ENCODE results near the gene CERKL.
"Not testable (repeated sequence)": the region's sequence is repeated elsewhere in the genome, so short reads cannot be mapped to it uniquely, and the experiment has no call there.

The CERKL gene, protein sequence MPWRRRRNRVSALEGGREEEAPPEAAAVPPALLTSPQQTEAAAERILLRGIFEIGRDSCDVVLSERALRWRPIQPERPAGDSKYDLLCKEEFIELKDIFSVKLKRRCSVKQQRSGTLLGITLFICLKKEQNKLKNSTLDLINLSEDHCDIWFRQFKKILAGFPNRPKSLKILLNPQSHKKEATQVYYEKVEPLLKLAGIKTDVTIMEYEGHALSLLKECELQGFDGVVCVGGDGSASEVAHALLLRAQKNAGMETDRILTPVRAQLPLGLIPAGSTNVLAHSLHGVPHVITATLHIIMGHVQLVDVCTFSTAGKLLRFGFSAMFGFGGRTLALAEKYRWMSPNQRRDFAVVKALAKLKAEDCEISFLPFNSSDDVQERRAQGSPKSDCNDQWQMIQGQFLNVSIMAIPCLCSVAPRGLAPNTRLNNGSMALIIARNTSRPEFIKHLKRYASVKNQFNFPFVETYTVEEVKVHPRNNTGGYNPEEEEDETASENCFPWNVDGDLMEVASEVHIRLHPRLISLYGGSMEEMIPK

DNA sequence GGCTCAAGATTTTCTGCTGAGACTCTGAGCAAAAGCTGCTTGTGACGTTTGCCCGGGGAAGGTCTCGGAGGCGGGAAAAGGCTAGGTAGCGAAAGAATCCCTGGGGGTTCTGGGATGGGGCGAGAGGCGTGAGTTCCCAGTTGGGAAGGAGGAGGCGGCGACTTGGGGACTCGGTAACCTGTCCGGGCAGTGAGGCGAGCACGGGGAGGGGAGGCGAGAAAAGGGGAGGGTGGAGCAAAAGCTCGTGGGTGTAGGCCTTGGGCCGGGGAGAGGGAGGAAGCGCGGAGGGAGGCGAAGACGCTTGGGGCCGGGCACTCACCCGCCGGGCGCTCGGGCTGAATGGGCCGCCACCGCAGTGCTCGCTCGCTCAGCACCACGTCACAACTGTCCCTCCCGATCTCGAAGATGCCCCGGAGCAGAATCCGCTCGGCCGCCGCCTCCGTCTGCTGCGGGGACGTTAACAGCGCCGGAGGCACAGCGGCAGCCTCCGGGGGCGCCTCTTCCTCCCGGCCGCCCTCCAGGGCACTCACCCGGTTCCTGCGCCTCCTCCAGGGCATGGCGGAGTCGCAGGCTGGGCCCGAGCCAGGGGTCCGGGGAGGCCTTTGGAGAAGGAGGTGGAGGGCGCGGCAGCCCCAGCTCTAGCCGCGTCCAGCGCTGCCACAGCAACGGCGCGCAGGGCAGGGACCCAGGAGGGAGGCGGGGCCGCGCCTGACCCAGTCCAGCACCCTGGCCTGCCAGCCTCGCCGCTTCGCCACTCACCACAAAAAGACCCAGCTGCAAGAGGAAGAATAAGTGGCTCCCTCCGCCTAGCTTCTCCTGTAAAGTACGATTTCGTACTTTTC is at the start of gene CERKL:
Gene CERKL (minus strand): TSS at position 656 of the 842 bp plus-strand sequence. CDS start 99 bp downstream, at position 557.
- DNase-seq = peak; percentile 93

DNA sequence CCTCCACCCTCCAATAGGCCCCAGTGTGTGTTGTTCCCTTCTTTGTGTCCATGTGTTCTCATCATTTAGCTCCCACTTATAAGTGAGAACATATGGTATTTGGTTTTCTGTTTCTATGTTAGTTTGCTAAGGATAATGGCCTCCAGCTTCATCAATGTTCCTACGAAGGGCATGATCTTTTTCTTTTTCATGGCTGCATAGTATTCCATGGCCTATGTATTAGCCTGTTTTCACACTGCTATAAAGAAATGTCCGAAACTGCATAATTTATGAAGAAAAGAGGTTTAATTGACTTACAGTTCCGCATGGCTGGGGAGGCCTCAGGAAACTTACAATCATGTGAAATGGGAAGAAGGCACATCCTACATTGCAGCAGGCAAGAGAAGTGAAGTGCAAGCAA is 45.6 kb upstream of the CERKL start:
- not testable (repeated sequence) for DNase-seq

DNA sequence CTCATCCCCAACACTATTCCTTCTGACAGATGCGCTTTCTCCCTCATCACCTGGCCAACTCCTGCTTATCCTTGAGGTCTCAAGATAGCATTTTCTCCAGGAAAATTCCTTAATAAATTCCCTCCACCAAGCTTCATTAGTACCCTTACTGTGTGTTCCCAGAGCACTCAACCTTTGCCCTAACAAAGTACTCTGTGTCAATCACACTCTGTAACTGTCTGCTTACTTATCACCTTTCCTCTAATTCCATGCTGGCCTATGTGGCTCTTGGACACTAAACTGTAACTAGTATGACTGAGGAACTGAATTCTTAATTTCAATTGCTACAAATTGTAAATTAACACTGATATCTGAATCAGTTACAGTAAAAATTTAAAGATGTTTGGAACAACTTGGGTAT is 41.3 kb upstream of the CERKL start:
- DNase-seq = no peak

DNA sequence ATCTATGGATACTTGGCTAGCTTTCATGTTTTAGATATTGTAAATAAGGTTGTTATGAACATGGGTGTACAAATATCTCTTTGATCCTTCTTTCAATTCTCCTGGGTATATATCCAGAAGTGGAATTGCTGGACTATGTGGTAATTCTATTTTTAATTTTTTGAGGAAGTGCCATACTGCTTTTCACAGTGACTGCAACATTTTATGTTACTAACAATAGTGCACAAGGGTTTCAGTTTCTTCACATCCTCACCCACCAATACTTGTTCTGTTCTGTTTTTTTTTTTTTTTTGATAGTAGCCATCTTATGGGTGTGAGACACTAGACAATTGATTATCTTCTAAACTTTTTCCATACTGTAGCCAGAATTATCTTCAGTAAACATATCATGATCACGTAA is 40.7 kb upstream of the CERKL start:
- DNase-seq = no peak

DNA sequence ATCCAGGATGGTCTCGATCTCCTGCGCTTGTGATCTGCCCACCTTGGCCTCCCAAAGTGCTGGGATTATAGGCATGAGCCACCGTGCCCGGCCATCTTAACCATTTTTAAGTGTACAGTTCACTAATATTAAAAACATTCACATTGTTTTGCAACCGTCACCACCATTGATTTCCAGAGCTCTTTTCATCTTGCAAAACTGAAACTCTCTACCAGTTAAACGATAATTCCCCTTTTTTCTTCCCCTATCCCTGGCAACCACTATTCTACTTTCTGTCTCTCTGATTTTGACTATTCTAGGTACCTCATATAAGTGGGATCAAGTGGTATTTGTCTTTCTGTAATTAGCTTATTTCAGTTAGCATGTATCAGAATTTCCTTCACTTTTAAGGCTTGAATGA is 40.2 kb upstream of the CERKL start:
- no peak for DNase-seq

DNA sequence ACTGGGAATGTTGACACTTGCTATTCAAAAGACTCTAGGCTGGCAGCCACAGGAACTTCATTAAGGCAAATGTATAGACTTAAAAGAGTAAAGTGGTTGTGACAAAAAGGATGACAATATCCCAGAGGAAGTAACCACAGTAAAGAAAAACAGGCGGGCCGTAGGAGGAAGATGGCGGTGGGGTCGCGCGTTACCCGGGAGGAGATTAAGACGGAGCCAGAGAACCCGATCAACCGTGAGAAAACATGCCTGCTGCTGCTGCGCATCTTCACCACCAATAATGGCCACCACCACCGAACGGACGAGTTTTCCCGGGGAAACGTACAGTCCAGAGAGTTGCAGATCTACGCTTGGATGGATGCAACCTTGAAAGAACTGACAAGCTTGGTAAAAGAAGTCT is 37.4 kb upstream of the CERKL start:
- DNase-seq = no peak

DNA sequence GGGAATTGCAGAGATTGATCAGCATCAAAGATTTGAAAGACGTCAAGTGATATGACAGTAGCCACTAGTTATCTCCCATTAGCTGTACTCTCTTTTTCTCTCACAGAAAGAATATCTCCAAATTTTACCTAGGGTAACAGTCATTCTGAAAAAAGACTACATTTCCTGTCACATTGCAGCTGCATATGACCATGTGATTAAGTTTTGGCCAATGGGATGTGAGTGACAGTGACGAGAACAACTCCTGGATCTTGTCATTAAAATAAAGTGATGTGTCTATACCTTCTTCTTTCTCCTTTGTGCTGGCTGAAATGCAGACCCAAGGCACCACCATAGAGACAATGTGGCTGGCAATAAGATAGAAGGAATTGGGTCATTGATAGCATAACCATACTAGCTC is 34.0 kb upstream of the CERKL start:
- no peak for DNase-seq

DNA sequence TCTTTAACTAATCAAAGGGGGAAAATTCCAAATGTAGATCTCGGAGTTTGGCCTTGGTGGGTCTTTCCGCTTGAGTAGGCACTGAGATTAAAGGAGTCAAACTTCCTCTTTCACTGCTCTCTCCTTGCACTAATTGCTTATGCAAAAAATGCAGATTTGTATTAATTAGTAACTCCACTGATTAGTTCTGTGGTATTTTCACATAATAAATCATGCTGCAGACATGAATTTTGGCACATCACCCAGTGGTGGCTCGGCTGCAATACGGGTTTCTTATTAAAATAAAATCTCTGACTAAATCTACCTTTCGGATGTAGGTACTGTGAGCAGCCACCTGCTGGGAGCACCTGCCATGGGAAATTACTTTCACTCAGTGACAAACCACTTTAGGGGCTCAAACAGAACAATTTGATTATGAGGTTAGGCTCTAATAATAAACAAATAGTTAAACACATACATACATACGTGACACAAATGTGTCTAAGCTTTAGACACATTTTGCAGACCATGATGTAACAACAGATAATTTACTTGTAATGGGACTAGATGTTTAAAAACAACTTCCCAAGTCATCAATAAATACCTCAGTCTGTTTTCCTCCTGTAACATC is 29.8 kb upstream of the CERKL start:
- no peak for DNase-seq

DNA sequence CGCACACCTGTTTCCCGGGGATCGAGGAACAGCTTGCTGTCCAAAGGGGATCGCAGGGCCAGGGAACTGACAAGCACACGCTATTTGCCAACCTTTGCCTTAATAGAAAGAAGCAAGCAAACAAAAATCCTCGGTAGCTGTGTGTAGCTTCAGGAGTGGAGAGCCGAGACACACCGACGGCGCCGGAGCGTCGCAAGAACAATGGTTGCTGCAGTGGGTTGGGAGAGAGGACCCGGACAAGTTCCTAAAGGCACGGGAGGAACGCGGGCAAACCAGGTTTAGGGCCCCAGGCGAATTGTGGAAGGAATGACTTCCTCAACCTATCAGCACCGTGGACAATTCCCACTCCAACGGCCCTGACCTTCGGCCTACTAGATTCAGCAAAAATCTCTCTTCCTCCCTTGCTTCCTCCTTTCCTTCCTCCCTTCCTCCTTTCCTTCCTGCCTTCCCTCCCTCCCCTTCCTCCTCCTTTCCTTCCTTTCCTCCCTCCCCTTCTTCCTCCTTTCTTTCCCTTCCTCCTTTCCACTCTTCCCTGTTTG is 28.3 kb upstream of the CERKL start:
- no peak for DNase-seq

DNA sequence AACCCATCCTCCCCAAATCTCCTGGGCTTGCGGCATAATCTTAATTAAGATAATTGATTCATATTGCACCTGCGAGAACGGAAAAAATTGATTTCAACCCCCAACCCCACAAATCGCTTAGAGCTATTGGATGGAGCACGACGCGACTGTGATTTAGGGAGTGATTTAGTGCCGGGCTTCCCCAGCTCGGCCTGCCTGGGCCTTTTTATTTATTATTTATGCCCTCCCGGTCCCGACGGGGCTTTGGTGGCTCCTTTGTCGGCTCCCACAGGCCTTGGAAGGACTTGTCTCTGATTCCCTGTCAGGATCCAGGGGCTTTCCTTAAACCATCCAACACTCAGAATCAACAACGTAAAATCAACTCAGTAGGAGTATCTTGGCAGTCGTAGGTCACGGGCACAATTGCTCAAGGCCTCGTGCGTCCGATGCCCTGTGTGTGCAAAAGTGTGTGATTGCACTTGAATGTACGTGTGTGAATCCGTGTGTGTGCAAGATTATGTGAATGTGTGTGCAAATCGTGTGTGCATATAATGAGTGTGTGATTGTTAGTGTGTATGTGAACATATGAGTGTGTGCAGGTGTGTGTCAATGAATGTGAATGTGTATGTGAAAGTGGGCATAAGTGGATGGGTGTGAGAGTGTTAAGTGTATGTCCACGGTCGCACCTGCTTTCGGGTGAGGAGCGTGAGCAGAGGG is 27.7 kb upstream of the CERKL start:
- DNase-seq = no peak

DNA sequence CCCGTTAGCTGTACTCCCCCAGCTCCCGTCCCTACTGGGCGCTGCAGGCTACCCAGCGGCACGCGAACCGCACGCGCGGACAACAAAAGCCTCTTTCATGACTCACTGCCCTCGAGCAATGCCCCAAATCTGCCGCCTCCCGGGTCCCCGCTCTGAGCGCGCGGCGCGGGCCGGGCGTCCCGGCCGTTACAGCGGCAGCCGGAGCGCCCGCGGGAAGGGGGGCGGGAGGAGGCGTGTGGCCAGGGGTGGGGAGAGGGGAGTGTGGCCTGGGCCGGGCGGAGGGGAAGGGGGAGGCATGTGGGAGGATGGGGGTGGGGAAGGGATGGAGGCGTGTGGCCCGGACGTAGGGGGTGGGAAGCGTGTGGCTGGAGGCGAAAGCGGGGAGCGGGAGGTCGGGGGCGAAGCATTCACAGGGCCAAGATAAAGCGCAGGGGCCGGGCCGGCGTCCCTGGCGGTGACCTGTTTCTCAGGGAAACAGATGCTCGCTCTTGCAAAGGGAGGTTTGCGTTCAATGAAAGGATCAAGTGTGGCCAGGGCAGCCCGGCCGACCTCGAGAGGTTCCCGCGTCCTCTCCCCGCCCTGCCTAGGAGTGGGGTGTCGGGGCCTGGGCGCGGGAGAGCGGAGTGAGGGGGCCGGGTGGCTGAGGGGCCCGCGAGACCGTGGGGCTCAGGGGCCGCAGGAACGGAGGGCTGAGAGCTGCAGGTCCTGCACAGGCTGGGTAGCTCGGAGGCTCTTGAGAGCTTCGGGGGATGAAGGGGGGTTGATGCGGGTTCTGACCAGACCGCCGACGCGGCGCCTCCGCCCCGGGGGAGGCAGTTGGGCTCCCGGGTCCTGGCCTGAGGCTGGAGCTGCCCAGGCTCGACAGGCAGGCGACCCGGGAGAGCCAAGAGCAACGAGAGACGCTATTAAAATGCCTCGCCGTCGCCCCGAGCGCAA is 26.9 kb upstream of the CERKL start:
- no peak for DNase-seq

DNA sequence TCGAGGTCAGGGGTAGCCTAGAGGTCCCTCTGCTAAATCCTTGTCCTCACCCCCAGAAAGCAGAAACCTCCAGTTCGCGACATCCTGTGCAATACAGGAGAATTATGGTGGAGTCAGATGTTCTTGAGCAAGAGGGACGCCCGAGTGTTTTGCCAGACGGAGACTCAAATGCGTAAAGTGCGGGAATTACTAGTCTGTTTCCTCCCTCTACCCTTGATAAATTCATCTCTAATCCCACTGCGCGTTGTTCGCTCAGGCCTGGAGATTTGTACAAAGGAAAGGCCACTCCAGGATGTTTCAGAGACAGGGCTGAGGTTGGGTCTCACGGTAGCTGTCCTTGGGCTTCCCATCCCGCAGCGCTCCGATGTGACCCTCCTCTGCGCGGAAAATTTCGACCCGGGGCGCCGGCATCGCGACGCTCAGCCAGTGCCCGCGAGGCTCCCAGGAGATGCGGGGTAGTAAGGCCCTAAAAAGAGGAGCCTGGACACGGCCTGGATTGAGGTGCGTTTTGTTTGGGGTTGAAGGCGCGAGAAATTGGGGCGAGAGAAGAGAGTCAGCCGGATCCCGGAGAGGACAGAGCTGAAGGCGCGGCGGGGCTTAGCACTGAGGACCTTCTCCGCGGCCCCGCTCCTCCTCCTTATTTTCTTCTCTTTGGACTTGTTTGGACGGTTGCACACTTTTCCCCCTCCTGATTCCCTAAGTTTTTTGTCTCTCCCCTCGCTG is 26.1 kb upstream of the CERKL start:
- DNase-seq = no peak

DNA sequence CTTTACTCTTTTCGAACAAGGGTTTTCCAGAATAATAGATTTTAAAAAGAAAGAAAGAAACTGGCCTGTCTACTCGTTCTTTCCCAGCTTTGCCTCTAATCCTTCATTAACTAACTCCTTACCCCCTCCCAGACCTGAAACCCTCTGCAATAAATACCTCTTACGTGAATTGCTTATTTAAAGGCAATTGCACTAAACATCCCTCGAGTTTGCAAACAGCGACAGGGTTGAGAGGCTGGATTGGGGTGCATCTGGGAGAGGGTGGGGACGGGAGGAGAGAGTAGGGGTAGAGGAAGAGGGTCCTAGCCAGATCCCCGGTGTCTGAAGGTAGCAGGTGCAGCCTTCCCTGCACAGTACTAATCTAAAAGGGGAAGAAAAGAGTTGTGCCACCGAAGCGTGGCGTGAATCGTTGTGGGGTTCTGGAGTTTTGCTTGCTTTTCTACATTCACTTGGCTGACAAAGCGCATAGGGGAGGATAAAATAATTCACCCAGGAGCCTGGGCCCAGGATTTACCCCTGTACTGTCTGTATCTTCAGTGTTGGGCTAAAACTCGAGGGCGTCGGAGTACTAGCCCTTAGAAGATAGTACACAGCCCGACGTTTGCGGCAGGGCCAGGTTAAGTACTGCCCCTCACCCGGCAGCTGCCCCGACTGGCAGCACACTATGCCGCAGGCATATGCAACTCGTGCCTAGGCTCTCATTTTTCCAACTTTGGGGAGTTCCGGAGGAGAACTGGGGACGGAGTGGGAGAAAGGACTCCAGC is 25.3 kb upstream of the CERKL start:
- no peak for DNase-seq

DNA sequence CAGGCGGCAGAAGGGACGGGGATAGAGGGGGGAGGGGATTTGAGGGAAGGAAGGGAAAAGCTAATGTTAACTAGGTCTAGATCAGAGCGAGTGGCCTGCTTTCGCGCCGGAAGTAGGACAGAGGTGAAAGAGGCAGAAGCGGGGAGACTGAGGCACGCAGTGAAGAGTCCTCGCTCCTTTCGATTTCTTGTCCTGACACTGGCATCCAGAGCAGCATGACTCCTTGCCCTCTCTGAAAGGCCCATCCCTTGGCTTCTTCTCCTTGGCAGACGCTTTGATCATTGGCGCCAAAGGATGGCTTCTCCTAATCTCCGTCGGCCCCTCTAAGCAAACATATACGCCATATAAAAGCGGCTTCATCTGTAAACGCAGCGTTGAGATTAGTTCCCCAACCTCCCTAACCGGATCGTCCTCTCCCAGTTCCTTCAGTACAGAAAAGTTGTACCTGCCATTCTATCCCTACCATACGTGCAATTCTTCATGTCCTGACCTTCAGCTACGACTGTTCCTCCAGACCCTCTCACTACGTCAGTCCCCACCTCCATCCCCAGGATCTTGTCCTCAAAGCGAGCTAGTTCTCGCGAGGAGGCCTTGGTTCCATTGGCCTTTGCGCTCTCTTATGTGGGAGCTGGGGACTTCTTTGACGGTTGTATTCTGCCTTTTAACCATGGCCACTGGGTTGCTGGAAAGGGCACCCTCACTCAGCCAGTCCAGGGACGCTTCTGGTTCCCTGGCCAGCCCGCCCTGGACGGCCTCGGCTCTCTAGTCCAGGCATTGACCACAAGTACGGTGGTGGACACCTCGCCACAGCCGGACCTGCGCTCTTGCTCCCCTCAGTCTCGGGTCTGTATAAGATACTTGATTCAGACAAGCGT is 24.3 kb upstream of the CERKL start:
- no peak for DNase-seq

DNA sequence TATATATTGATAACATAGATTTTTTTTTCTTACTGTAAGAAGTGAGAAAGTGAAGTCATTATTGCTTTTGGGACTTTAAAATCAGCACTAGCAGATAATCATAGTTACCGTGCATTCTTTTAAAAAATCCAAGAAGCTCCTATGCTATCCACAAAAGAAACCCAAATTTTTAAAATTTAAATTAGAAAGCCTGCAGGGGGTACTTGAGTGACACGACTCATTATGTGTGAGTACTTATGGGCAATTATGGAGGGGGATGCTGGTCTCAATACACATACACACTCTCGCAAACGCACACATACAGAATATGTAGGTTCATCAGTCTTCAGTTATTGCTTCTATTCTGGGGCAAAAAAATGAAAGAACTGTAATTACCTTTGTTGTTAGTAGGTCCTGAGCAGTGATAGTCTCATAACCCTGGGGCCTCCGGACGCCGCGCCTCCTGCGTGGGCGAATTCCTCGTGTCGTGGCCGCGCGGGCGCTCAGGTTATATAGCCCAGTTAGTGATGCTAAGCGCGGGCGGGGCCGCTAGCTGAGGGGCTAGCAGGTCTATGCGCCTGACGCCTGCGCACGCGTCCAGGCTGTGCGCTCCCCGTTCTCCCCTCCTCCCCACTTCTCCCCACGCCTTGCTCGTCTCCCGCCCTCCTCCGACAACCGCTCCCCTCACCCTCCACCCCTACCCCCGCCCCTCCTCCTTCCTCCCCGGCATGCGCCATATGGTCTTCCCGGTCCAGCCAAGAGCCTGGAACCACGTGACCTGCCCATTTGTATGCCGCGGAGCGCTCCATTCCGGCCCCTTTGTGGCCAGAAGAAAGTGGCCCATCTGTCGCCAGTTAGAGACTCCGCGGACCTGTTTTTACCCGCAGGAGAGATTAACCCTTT is 23.4 kb upstream of the CERKL start, which contains the start of gene NEUROD1:
Gene NEUROD1 (minus strand): TSS at position 463 of the 882 bp plus-strand sequence. CDS start 1,657 bp downstream, outside the sequence.
- DNase-seq = peak; percentile 98

DNA sequence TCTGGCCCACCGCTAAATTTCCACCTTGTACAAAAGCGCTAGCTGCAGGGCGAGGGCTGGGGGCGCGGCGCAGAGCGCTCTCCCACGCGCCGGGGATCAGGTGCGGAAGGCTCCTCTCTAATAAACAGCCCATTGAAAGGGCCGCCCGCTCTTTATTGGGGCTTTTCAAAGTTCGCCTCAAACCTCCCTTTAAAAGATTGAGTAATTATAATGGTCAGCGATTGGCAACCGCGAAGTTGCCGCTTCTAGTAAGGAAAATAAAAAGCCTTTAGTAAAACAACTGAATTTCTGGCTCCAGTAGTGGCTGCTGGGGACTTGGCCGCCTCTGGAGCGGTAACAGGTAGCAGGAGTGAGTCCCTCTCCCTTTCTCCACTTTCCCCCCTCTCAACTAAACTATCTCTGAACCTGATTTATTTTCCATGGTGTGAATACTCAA is 22.7 kb upstream of the CERKL start:
- no peak for DNase-seq

DNA sequence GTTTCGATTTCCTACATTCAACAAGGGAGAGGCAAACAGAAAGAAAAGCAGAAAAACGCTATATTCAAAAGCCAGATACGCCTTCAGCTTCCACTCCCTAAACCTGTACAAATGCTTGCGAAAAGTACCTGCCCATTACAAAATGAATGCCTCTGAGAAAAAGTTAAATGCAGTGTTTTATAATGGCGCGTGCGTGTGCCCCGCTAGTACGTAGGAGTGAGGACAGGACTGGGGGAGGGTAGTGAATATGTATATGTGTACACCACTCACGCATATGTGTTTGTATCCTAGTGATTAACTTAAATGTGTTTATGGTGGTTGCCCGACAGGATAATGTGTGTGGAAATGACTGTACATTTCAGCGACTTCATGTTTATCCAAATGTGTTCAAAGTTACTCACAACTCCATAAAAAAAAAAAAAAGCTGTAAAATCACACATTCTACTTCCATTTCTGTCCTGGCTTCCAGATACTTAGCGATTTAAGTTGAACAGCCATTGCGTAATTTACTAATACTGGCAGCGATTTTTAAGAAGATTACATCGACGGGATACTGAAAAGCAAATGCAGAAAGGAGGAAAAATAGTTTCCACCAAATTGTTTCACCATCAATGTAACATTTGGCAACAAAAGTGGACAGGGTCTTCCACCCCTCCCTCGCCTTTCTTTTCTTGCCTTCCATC is 22.1 kb upstream of the CERKL start:
- DNase-seq = no peak
